B cell (primary cell): ENCODE measurements around the gene CPS1.

Source experiments
- EZH2 ChIP-seq: IDR thresholded peaks from 2 replicates; pipeline ENCODE4 v1.6.1; 2012; ENCODE audit warnings: borderline replicate concordance, low read depth, mild to moderate bottlenecking, moderate library complexity, low read length; ENCODE audit not compliant: insufficient read depth, poor library complexity, severe bottlenecking
- TF ChIP-seq, protein P1 (sequence below): fragments of 200-600 bp; IDR thresholded peaks from one replicate; pipeline ENCODE4 v1.8.0; 2022; ENCODE audit warnings: antibody characterized with exemption, mild to moderate bottlenecking

DNA sequence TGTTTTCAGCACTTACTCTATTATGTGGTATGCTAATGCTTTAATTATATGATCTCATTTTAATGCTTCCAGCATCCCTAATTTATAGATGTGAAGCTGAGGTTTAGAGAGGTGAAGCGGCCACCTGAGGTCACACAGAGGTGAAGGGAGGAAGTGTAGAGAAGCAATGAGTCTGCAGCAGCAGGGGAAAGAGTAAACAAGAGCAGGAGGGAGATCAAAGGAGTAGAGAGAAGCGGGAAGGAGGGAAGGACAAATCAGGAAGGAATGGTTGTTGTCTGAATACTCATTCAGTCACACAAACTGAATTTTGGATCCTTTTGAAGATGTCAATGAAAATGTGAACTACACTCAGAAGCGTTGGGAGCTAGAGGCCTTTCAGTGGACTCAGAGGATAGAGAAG lies 130.0 kb downstream of the CPS1 start:
- TF ChIP-seq, protein P1, sequence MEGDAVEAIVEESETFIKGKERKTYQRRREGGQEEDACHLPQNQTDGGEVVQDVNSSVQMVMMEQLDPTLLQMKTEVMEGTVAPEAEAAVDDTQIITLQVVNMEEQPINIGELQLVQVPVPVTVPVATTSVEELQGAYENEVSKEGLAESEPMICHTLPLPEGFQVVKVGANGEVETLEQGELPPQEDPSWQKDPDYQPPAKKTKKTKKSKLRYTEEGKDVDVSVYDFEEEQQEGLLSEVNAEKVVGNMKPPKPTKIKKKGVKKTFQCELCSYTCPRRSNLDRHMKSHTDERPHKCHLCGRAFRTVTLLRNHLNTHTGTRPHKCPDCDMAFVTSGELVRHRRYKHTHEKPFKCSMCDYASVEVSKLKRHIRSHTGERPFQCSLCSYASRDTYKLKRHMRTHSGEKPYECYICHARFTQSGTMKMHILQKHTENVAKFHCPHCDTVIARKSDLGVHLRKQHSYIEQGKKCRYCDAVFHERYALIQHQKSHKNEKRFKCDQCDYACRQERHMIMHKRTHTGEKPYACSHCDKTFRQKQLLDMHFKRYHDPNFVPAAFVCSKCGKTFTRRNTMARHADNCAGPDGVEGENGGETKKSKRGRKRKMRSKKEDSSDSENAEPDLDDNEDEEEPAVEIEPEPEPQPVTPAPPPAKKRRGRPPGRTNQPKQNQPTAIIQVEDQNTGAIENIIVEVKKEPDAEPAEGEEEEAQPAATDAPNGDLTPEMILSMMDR: no peak
- no peak for TF ChIP-seq EZH2
